Activated effector memory CD4-positive, alpha-beta T cell treated with anti-CD3 and anti-CD28 coated beads, Interleukin-2, amount 50 U/mL, for 16 hours (primary cell): ENCODE data around the gene RAB3GAP2.
A peak's percentile ranks its signal among the peaks of the same experiment; 100 is the strongest.
"Not testable (repeated sequence)": the region's sequence is repeated elsewhere in the genome, so short reads cannot be mapped to it uniquely, and the experiment has no call there.

ENCODE experiments used
- DNase-seq: peaks from one replicate; pipeline ENCODE4 v3.0.0-alpha.2; 2020

RAB3GAP2 gene

GRCh38 chr1:220272047-220272840 is at the start of gene RAB3GAP2:
Gene RAB3GAP2 (minus strand): TSS chr1:220272453. CDS start chr1:220272337, 116 bp downstream.
- DNase-seq: peak; percentile 99

- DNase-seq: no peak
Measured at GRCh38 chr1:220321758-220322157, 49.5 kb upstream of the RAB3GAP2 start.

- no peak for DNase-seq
Measured at GRCh38 chr1:220320709-220321108, 48.5 kb upstream of the RAB3GAP2 start.

GRCh38 chr1:220318673-220319072 is 46.4 kb upstream of the RAB3GAP2 start:
- DNase-seq: no peak

- DNase-seq: no peak
Measured at GRCh38 chr1:220317161-220317560, 44.9 kb upstream of the RAB3GAP2 start.

GRCh38 chr1:220316305-220316704 is 44.1 kb upstream of the RAB3GAP2 start:
- DNase-seq: no peak

- DNase-seq: no peak
Measured at GRCh38 chr1:220315070-220315839, 43.0 kb upstream of the RAB3GAP2 start.

- no peak for DNase-seq
Measured at GRCh38 chr1:220313576-220313975, 41.3 kb upstream of the RAB3GAP2 start.

- not testable (repeated sequence) for DNase-seq
Measured at GRCh38 chr1:220310147-220310546, 37.9 kb upstream of the RAB3GAP2 start.

GRCh38 chr1:220307607-220308006 is 35.4 kb upstream of the RAB3GAP2 start:
- no peak for DNase-seq

GRCh38 chr1:220306339-220306738 is 34.1 kb upstream of the RAB3GAP2 start:
- no peak for DNase-seq

- no peak for DNase-seq
Measured at GRCh38 chr1:220303871-220304270, 31.6 kb upstream of the RAB3GAP2 start.

- no peak for DNase-seq
Measured at GRCh38 chr1:220301630-220302029, 29.4 kb upstream of the RAB3GAP2 start.

- no peak for DNase-seq
Measured at GRCh38 chr1:220300442-220301121, 28.3 kb upstream of the RAB3GAP2 start.

- no peak for DNase-seq
Measured at GRCh38 chr1:220299337-220299736, 27.1 kb upstream of the RAB3GAP2 start.

- no peak for DNase-seq
Measured at GRCh38 chr1:220298470-220299205, 26.4 kb upstream of the RAB3GAP2 start.

GRCh38 chr1:220296981-220297380 is 24.7 kb upstream of the RAB3GAP2 start:
- no peak for DNase-seq

GRCh38 chr1:220294846-220295301 is 22.6 kb upstream of the RAB3GAP2 start:
- no peak for DNase-seq

- DNase-seq: no peak
Measured at GRCh38 chr1:220291580-220291979, 19.3 kb upstream of the RAB3GAP2 start.

- no peak for DNase-seq
Measured at GRCh38 chr1:220290140-220290761, 18.0 kb upstream of the RAB3GAP2 start.

- DNase-seq: no peak
Measured at GRCh38 chr1:220287129-220287528, 14.9 kb upstream of the RAB3GAP2 start.

- DNase-seq: no peak
Measured at GRCh38 chr1:220283625-220284024, 11.4 kb upstream of the RAB3GAP2 start.
